PC-3 (cell line): Measurements from ENCODE around the gene LTBP4.

Source experiments
- CTCF ChIP-seq: fragments of 300-600 bp; sonication (generic); conservative IDR thresholded peaks from 2 replicates; pipeline ENCODE4 v1.5.1; 2017; ENCODE audit warnings: antibody characterized with exemption, low read depth, mild to moderate bottlenecking, low read length
- EZH2 ChIP-seq: fragments of 300-600 bp; sonication (generic); IDR thresholded peaks from one replicate; pipeline ENCODE4 v1.6.1; 2017; ENCODE audit warnings: antibody characterized with exemption, mild to moderate bottlenecking, low read length; ENCODE audit not compliant: unreplicated experiment

GRCh38 chr19:40609561-40610395 lies 8.6 kb downstream of the LTBP4 start:
- TF ChIP-seq CTCF (no peak), EZH2 (no peak)
